DND-41 (cell line): ENCODE measurements around the gene DDX24.

ENCODE experiments used
- CTCF ChIP-seq: IDR thresholded peaks from 2 replicates; pipeline ENCODE4 v1.5.1; 2012; ENCODE audit warnings: borderline replicate concordance, low read length, moderate library complexity, mild to moderate bottlenecking; ENCODE audit not compliant: poor library complexity, severe bottlenecking; ENCODE audit errors: extremely low read depth
- EZH2 ChIP-seq: IDR thresholded peaks from 3 replicates; pipeline ENCODE4 v1.6.1; 2012; ENCODE audit warnings: borderline replicate concordance, low read depth, mild to moderate bottlenecking, moderate library complexity, low read length, inconsistent platforms; ENCODE audit not compliant: severe bottlenecking

- TF ChIP-seq EZH2 (no peak), CTCF (no peak)
Observed at GRCh38 chr14:94123296-94123695, 42.3 kb upstream of the DDX24 start.
